GM12892 (cell line): Measurements from ENCODE around the gene NDUFV2.

Experiments used
- POLR2A ChIP-seq: IDR thresholded peaks from 2 replicates; pipeline ENCODE4 v1.6.1; 2011; ENCODE audit warnings: low read depth, low read length, control low read depth
- POLR2AphosphoS5 ChIP-seq: IDR thresholded peaks from 2 replicates; pipeline ENCODE4 v1.6.1; 2011; ENCODE audit warnings: low read depth, low read length, control low read depth
- TAF1 ChIP-seq: IDR thresholded peaks from 2 replicates; pipeline ENCODE4 v1.6.1; 2011; ENCODE audit warnings: low read depth, mild to moderate bottlenecking, control low read depth, low read length, borderline replicate concordance

GRCh38 chr18:9177466-9177865 lies 75.0 kb downstream of the NDUFV2 start:
- TF ChIP-seq POLR2AphosphoS5: no peak
- no peak for TF ChIP-seq POLR2A
- TF ChIP-seq TAF1: no peak
